ENCODE measurements around the gene BCL2L15. TPM values are rescaled to one million over a fixed set of nuclear protein-coding genes. Genes with fewer than 3 reads are reported as not detected.

The BCL2L15 gene
- total and polyA plus RNA-seq, 10 of the 15 experiments (the other 5 are each of a cell fraction or from before 2014, with no cell fraction given) = 0.42 to 1.2 (median 0.59) TPM

- TF ChIP-seq BCLAF1 (IDR thresholded peaks at IDR 0.05) (no peak), BMI1 (IDR thresholded peaks at IDR 0.05; ENCODE audit: borderline replicate concordance) (no peak), REST (IDR thresholded peaks at IDR 0.05; ENCODE audit: low read depth, low read length) (no peak), YBX1 (IDR thresholded peaks at IDR 0.05) (no peak), ZBTB4 (CRISPR knock-in tag; IDR thresholded peaks at IDR 0.05) (no peak), PAX5 (IDR thresholded peaks at IDR 0.05; ENCODE audit: borderline replicate concordance, low read depth, low read length) (no peak), PAX8 (IDR thresholded peaks at IDR 0.05) (no peak), IKZF1 (conservative IDR thresholded peaks at IDR 0.05) (peak; percentile 56), MYC (IDR thresholded peaks at IDR 0.05; ENCODE audit: insufficient read depth, insufficient read length, insufficient replicate concordance, low read length, severe bottlenecking) (no peak), CHD2 (IDR thresholded peaks at IDR 0.05; ENCODE audit: borderline replicate concordance, low read depth, low read length) (no peak), MYB (IDR thresholded peaks at IDR 0.05; ENCODE audit: borderline replicate concordance, low read depth, low read length) (no peak), YY1 (IDR thresholded peaks at IDR 0.05; ENCODE audit: low read depth, low read length) (no peak), HDAC2 (IDR thresholded peaks at IDR 0.05) (no peak), BCL3 (IDR thresholded peaks at IDR 0.05; ENCODE audit: borderline replicate concordance, insufficient read depth, low read depth, low read length, poor library complexity, severe bottlenecking) (no peak), RBBP5 (conservative IDR thresholded peaks at IDR 0.05) (no peak)
Measured at GRCh38 chr1:113874012-113874879, 13.1 kb downstream of the BCL2L15 start (continued).

Measured in GM12878 (cell line).